Measurements from ENCODE around the gene LIM2.

GRCh38 chr19:51365965-51366388 is 21.8 kb downstream of the LIM2 start, which contains the start of gene ETFB:
- TF ChIP-seq POLR2AphosphoS5 (IDR thresholded peaks at IDR 0.05), result peak in 1 of 3 donors; percentile 80
- TF ChIP-seq CTCF (IDR thresholded peaks at IDR 0.05), result no peak
